Immature natural killer cell (primary cell): ENCODE results near the gene TMBIM1. TPM values are rescaled to one million over a fixed set of nuclear protein-coding genes. Genes with fewer than 3 reads are reported as not detected.

Source experiments
- DNase-seq, 3 donors: peaks; one replicate each; pipeline ENCODE4 v3.0.0; 2022; ENCODE audit warnings: mixed read lengths in 1 of 3
- H3K27ac Mint-ChIP-seq, 6 donors: one replicate each; pipeline ENCODE4 v1.8.0; 2020; ENCODE audit warnings: mixed read lengths in 6 of 6, mild to moderate bottlenecking in 5 of 6, inconsistent platforms in 4 of 6, moderate library complexity in 3 of 6
- H3K27me3 Mint-ChIP-seq, 3 donors: one replicate each; pipeline ENCODE4 v1.8.0; 2020 to 2021; ENCODE audit warnings: low read depth in 3 of 3, mild to moderate bottlenecking in 3 of 3, mixed read lengths in 3 of 3, moderate library complexity in 3 of 3, inconsistent platforms in 1 of 3
- H3K36me3 Mint-ChIP-seq, 3 donors: one replicate each; pipeline ENCODE4 v1.8.0; 2020; ENCODE audit warnings: mixed read lengths in 3 of 3, inconsistent platforms in 2 of 3, mild to moderate bottlenecking in 2 of 3
- H3K4me1 Mint-ChIP-seq, 2 donors: one replicate each; pipeline ENCODE4 v1.8.0; 2020; ENCODE audit warnings: inconsistent platforms in 2 of 2, mild to moderate bottlenecking in 2 of 2, mixed read lengths in 2 of 2, moderate library complexity in 1 of 2
- H3K4me3 Mint-ChIP-seq, 5 donors: one replicate each; pipeline ENCODE4 v1.8.0; 2020; ENCODE audit warnings: mild to moderate bottlenecking in 5 of 5, mixed read lengths in 5 of 5, inconsistent platforms in 3 of 5, moderate library complexity in 3 of 5
- H3K9me3 Mint-ChIP-seq, 6 donors: one replicate each; pipeline ENCODE4 v1.8.0; 2020; ENCODE audit warnings: mild to moderate bottlenecking in 6 of 6, mixed read lengths in 6 of 6, inconsistent platforms in 4 of 6, moderate library complexity in 3 of 6
- polyA plus RNA-seq, 3 donors: library from polyadenylated mRNA; unstranded; fragments of 300-500 nt; fragmentation: Illumina TruSeq; gene quantifications; one replicate each; pipeline ENCODE4 v1.2.3, GENCODE V29; 2021

Gene TMBIM1
- polyA plus RNA-seq, 3 donors from 2014 or later = 119 to 268 (median 155) TPM

GRCh38 chr2:218269900-218270720 lies 22.2 kb downstream of the TMBIM1 start, which contains the start of the genes AAMP and PNKD:
Gene AAMP, minus strand, starts transcription at chr2:218270137. Its CDS starts 51 bp downstream, at chr2:218270086.
Gene PNKD, plus strand, starts transcription at chr2:218270519. Its CDS starts 17 bp downstream, at chr2:218270536.
- peak within 1 kb of the TSS; percentile 79 to 92 (median 89) for H3K27ac Mint-ChIP-seq
- H3K36me3 Mint-ChIP-seq = peaks cover 5 to 15% (median 9%) of the 10 kb centered on the region in 3 donors
- H3K9me3 Mint-ChIP-seq = no peaks in the 10 kb centered on the region
- peak within 1 kb of the TSS; percentile 88 to 95 (median 94) for H3K4me3 Mint-ChIP-seq
- H3K27me3 Mint-ChIP-seq = peaks cover 4 to 13% (median 5%) of the 10 kb centered on the region in 3 donors
- H3K4me1 Mint-ChIP-seq = peaks cover 45 to 58% of the 10 kb centered on the region in 2 donors
- peak; percentile 100 for DNase-seq

GRCh38 chr2:218267259-218267658 lies 25.0 kb downstream of the TMBIM1 start:
- Mint-ChIP-seq H3K4me1 (peaks cover 52 to 58% of the 10 kb centered on the region in 2 donors), H3K27ac (peak overlapping the region in 2 of 6 donors; percentile 53 to 67), H3K36me3 (peaks cover 0 to 16% (median 8%) of the 10 kb centered on the region in 3 donors), H3K4me3 (peak overlapping the region in 4 of 5 donors; percentile 34 to 49 (median 44)), H3K9me3 (no peaks in the 10 kb centered on the region), H3K27me3 (peaks cover 4 to 10% (median 5%) of the 10 kb centered on the region in 3 donors)
- no peak for DNase-seq

DNA sequence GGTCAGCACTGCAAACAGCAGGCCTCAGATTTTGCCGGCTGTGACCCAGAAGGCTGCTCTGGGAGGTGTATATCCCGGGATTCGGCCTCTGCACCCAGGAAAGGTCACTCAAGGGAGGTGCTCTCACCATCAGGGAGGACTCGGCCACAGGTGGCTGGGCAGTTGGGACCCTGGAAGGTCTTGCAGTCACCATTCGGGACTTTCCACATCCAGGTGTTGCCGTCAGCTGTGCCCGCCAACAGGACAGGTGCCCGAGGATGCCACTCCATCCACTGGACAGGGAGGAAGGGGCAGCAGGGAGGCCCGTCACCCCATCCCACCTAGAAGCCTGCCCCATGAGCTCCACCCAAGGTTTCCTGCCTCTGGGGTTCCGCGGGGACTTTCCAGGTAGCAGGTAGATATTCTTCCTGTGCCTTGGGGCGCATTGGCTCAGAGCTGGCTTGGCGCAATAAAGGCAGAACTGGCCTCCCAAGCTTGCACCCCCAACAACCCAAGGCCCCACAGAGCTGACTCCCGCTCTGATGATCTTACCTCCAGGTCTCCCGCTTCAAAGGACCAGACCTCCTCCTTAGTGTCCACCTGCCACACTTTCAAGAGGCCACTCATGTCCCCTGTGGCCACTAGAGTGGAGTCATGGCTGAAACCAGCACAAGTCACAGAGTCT lies 25.9 kb downstream of the TMBIM1 start:
- H3K4me3 Mint-ChIP-seq = peak overlapping the region in 1 of 5 donors; percentile 5
- no peaks in the 10 kb centered on the region for H3K9me3 Mint-ChIP-seq
- peaks cover 44 to 49% of the 10 kb centered on the region in 2 donors for H3K4me1 Mint-ChIP-seq
- peaks cover 0 to 16% (median 8%) of the 10 kb centered on the region in 3 donors for H3K36me3 Mint-ChIP-seq
- no peak for DNase-seq
- H3K27me3 Mint-ChIP-seq = peaks cover 4 to 10% (median 5%) of the 10 kb centered on the region in 3 donors
- H3K27ac Mint-ChIP-seq = peak overlapping the region in 3 of 6 donors; percentile 56 to 75 (median 71)

DNA sequence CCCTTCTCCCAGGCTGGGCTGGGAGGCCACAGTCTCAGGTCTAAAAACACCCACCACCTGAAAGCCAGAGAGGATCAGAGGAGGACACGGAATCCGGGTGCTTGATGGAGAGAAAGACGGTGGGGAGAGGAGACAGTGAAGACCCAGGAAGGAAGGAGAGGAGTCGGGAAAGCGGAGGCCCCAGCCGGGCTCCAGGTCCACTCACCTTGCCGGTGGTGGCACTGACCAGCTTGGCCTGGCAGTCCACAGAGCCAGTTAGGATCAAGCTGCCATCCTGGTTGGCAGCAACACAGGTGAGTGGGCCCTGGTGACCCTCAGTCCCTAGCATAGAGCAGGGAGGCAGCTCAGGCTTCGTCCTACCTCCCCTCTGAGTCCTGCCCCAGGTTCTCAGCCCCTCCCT lies 26.7 kb downstream of the TMBIM1 start:
- peaks cover 0 to 16% (median 8%) of the 10 kb centered on the region in 3 donors for H3K36me3 Mint-ChIP-seq
- H3K27me3 Mint-ChIP-seq = peaks cover 4 to 10% (median 5%) of the 10 kb centered on the region in 3 donors
- no peak for DNase-seq
- no peak overlapping the region for H3K4me3 Mint-ChIP-seq
- peaks cover 36 to 41% of the 10 kb centered on the region in 2 donors for H3K4me1 Mint-ChIP-seq
- peak overlapping the region in 4 of 6 donors; percentile 24 to 73 (median 55) for H3K27ac Mint-ChIP-seq
- no peaks in the 10 kb centered on the region for H3K9me3 Mint-ChIP-seq

GRCh38 chr2:218264773-218265561 lies 27.3 kb downstream of the TMBIM1 start:
- H3K4me1 Mint-ChIP-seq = peaks cover 31 to 35% of the 10 kb centered on the region in 2 donors
- peaks cover 0 to 16% (median 8%) of the 10 kb centered on the region in 3 donors for H3K36me3 Mint-ChIP-seq
- peaks cover 2 to 5% (median 2%) of the 10 kb centered on the region in 3 donors for H3K27me3 Mint-ChIP-seq
- no peak overlapping the region for H3K4me3 Mint-ChIP-seq
- DNase-seq = no peak
- H3K27ac Mint-ChIP-seq = peak overlapping the region in 5 of 6 donors; percentile 23 to 79 (median 45)
- H3K9me3 Mint-ChIP-seq = no peaks in the 10 kb centered on the region

DNA sequence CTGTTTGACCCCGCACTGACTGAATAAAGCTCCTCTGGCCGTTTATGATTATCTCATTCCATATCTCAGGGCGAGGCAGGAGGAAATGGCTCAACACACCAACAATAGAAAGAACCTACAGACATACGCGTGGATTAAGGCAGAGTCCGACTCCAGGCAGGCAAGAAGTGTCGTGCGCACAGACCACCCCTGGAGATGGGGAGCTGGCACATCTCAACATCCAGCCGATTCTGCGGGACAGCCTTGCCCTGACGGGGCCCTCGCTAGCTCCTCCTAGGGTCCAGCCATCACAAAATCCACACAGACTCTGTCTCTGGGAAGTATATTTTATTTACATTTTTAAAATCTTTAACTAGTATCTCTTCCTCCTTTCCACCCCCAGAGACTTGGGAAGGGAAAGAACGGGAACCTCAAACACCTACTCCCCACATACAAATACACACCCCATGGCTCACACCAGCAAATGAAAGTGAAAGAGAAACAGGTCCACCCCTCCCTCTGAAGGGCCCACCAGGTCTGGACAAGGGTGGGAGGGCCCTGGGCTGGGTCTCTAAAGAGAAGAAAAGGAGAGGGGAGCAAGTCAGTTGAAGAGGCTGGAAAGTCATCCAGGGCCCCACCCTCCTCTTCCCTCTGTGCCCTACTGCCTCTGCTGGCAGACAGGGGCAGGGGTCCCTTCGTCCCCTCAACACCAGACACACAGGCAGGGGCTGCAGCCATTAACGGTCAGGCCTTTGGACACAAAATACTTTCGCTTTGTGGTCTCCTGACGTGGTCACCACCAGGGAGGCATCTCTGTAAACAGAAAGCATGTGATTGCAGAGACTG lies 28.3 kb downstream of the TMBIM1 start:
- Mint-ChIP-seq H3K9me3 (no peaks in the 10 kb centered on the region), H3K36me3 (peaks cover 0 to 16% (median 8%) of the 10 kb centered on the region in 3 donors), H3K27ac (peak overlapping the region; percentile 16 to 81 (median 57)), H3K4me1 (peaks cover 27 to 33% of the 10 kb centered on the region in 2 donors), H3K27me3 (peaks cover 0 to 4% (median 0%) of the 10 kb centered on the region in 3 donors), H3K4me3 (peak overlapping the region in 3 of 5 donors; percentile 15 to 34 (median 30))
- DNase-seq = peak in 2 of 3 donors; percentile 45 to 50

GRCh38 chr2:218262631-218263586 lies 29.4 kb downstream of the TMBIM1 start:
- no peaks in the 10 kb centered on the region for H3K9me3 Mint-ChIP-seq
- peak overlapping the region in 2 of 6 donors; percentile 31 to 79 for H3K27ac Mint-ChIP-seq
- H3K4me3 Mint-ChIP-seq = no peak overlapping the region
- H3K4me1 Mint-ChIP-seq = peaks cover 37 to 38% of the 10 kb centered on the region in 2 donors
- peaks cover 0 to 16% (median 8%) of the 10 kb centered on the region in 3 donors for H3K36me3 Mint-ChIP-seq
- no peak for DNase-seq
- peaks cover 0 to 4% (median 0%) of the 10 kb centered on the region in 3 donors for H3K27me3 Mint-ChIP-seq

GRCh38 chr2:218262237-218262600 lies 30.1 kb downstream of the TMBIM1 start:
- Mint-ChIP-seq H3K27me3 (peaks cover 0 to 5% (median 0%) of the 10 kb centered on the region in 3 donors), H3K4me1 (peaks cover 40 to 41% of the 10 kb centered on the region in 2 donors), H3K36me3 (peaks cover 0 to 14% (median 7%) of the 10 kb centered on the region in 3 donors), H3K4me3 (no peak overlapping the region), H3K27ac (no peak overlapping the region), H3K9me3 (no peaks in the 10 kb centered on the region)
- no peak for DNase-seq

GRCh38 chr2:218261423-218262236 lies 30.7 kb downstream of the TMBIM1 start:
- Mint-ChIP-seq H3K36me3 (peaks cover 0 to 11% (median 5%) of the 10 kb centered on the region in 3 donors), H3K27me3 (peaks cover 0 to 5% (median 1%) of the 10 kb centered on the region in 3 donors), H3K27ac (peak overlapping the region in 2 of 6 donors; percentile 57 to 67), H3K9me3 (no peaks in the 10 kb centered on the region), H3K4me3 (no peak overlapping the region), H3K4me1 (peaks cover 40 to 42% of the 10 kb centered on the region in 2 donors)
- DNase-seq = no peak

DNA sequence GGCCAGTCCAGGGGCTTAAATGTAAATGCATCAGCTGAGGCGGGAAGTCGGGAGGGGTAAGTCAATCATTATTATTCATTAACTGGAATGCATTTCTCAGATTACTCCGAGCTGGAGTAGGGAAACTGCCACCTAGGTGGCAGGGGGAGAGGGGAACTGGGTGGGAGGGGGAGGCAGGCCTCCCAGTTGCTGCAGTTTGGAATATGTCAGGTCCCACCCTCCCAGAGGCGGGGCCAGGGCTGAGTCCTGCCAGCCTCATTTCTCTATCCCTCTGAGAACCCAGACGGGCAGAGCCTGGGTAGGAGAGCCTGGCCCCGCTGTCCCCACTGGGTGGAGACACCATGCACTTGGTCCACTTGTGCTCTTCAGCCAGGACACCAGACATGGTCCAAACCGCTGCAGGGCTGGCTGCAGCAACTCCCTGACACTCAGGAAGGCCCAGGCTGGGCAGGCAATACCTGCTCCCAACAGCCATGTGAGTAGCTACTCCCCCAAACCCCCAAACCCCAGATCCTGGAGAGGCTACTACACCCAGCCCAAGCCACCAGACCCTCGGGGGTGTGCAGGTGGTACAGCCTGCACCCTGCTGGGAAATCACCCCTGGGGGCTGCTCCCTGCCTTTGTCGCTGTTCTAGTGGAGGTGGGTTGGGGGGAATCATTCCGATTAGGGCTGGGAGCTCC lies 31.4 kb downstream of the TMBIM1 start, which contains the start of gene GPBAR1:
TSS of gene GPBAR1 (plus strand) at position 274 of the 681 bp plus-strand sequence. CDS start 1,710 bp downstream, outside the sequence.
- Mint-ChIP-seq H3K4me3 (no peak within 1 kb of the TSS), H3K9me3 (no peaks in the 10 kb centered on the region), H3K27ac (peak within 1 kb of the TSS; percentile 58 to 80 (median 72))

More for the DNA sequence above, 31.4 kb downstream of the TMBIM1 start, which contains the start of gene GPBAR1:
- peaks cover 38 to 42% of the 10 kb centered on the region in 2 donors for H3K4me1 Mint-ChIP-seq
- peaks cover 0 to 5% (median 1%) of the 10 kb centered on the region in 3 donors for H3K27me3 Mint-ChIP-seq
- no peak for DNase-seq
- H3K36me3 Mint-ChIP-seq = peaks cover 2 to 8% (median 8%) of the 10 kb centered on the region in 3 donors
